Ishikawa (cell line): Measurements from ENCODE around the gene SPTBN5.

Experiments used
- CEBPB ChIP-seq: IDR thresholded peaks from 2 replicates; pipeline ENCODE4 v1.6.1; 2012
- CREB1 ChIP-seq: IDR thresholded peaks from 2 replicates; pipeline ENCODE4 v1.6.1; 2012; ENCODE audit warnings: low read depth
- EGR1 ChIP-seq: IDR thresholded peaks from 2 replicates; pipeline ENCODE4 v1.6.1; 2012
- EP300 ChIP-seq: IDR thresholded peaks from 2 replicates; pipeline ENCODE4 v1.6.1; 2012; ENCODE audit warnings: borderline replicate concordance
- FOXM1 ChIP-seq: IDR thresholded peaks from 2 replicates; pipeline ENCODE4 v1.6.1; 2012; ENCODE audit warnings: low read depth, borderline replicate concordance
- MAX ChIP-seq: IDR thresholded peaks from 2 replicates; pipeline ENCODE4 v1.6.1; 2012
- NFIC ChIP-seq: IDR thresholded peaks from 2 replicates; pipeline ENCODE4 v1.6.1; 2012
- RAD21 ChIP-seq: IDR thresholded peaks from 2 replicates; pipeline ENCODE4 v1.6.1; 2012; ENCODE audit warnings: low read depth
- REST ChIP-seq: IDR thresholded peaks from 2 replicates; pipeline ENCODE4 v1.6.1; 2012; ENCODE audit warnings: low read depth, mild to moderate bottlenecking
- TAF1 ChIP-seq: IDR thresholded peaks from 2 replicates; pipeline ENCODE4 v1.6.1; 2012; ENCODE audit warnings: low read depth, mild to moderate bottlenecking
- TCF12 ChIP-seq: IDR thresholded peaks from 2 replicates; pipeline ENCODE4 v1.6.1; 2012; ENCODE audit warnings: low read depth
- TEAD4 ChIP-seq: IDR thresholded peaks from 2 replicates; pipeline ENCODE4 v1.6.1; 2012
- USF1 ChIP-seq: IDR thresholded peaks from 2 replicates; pipeline ENCODE4 v1.6.1; 2012
- YY1 ChIP-seq: IDR thresholded peaks from 2 replicates; pipeline ENCODE4 v1.6.1; 2012; ENCODE audit warnings: low read depth
- ZBTB7A ChIP-seq: IDR thresholded peaks from 2 replicates; pipeline ENCODE4 v1.6.1; 2012; ENCODE audit warnings: low read depth

Gene SPTBN5

GRCh38 chr15:41896566-41896965 lies 2.7 kb upstream of the SPTBN5 start:
- TF ChIP-seq CREB1, result no peak
- TF ChIP-seq USF1, result no peak
- TF ChIP-seq YY1, result no peak
- TF ChIP-seq TEAD4, result no peak
- TF ChIP-seq ZBTB7A, result no peak
- TF ChIP-seq EP300, result no peak
- TF ChIP-seq MAX, result no peak
- no peak for TF ChIP-seq RAD21
- TF ChIP-seq CEBPB, result no peak
- no peak for TF ChIP-seq REST
- no peak for TF ChIP-seq NFIC
- no peak for TF ChIP-seq TCF12
- TF ChIP-seq FOXM1, result no peak
- no peak for TF ChIP-seq EGR1
- TF ChIP-seq TAF1, result no peak

GRCh38 chr15:41895957-41896356 lies 2.1 kb upstream of the SPTBN5 start:
- TF ChIP-seq RAD21 (no peak), ZBTB7A (no peak), TAF1 (no peak), EP300 (no peak), CREB1 (no peak), EGR1 (no peak), YY1 (no peak), TEAD4 (no peak), USF1 (no peak), REST (no peak), FOXM1 (no peak), MAX (no peak)

GRCh38 chr15:41895491-41895890 lies 1.6 kb upstream of the SPTBN5 start:
- TF ChIP-seq TEAD4, result no peak
- TF ChIP-seq EGR1, result 0 out of 2 replicates have a peak, but pooled peaks have one; percentile 1

GRCh38 chr15:41894791-41895463 lies 1.1 kb upstream of the SPTBN5 start:
- TF ChIP-seq YY1 (peak; percentile 12), TCF12 (peak; percentile 49), ZBTB7A (peak; percentile 85), FOXM1 (no peak), EP300 (peak; percentile 78), RAD21 (peak; percentile 15; the same call in 1 of the 2 replicates), CREB1 (no peak), NFIC (peak; percentile 85), EGR1 (0 out of 2 replicates have a peak, but pooled peaks have one; percentile 2), CEBPB (no peak)

- 0 out of 2 replicates have a peak, but pooled peaks have one; percentile 7 for TF ChIP-seq MAX
- no peak for TF ChIP-seq CREB1
- 0 out of 2 replicates have a peak, but pooled peaks have one; percentile 11 for TF ChIP-seq TCF12
Measured at GRCh38 chr15:41894251-41894790, 468 bp upstream of the SPTBN5 start.
